ENCODE results near the gene WWTR1.

WWTR1 gene

DNA sequence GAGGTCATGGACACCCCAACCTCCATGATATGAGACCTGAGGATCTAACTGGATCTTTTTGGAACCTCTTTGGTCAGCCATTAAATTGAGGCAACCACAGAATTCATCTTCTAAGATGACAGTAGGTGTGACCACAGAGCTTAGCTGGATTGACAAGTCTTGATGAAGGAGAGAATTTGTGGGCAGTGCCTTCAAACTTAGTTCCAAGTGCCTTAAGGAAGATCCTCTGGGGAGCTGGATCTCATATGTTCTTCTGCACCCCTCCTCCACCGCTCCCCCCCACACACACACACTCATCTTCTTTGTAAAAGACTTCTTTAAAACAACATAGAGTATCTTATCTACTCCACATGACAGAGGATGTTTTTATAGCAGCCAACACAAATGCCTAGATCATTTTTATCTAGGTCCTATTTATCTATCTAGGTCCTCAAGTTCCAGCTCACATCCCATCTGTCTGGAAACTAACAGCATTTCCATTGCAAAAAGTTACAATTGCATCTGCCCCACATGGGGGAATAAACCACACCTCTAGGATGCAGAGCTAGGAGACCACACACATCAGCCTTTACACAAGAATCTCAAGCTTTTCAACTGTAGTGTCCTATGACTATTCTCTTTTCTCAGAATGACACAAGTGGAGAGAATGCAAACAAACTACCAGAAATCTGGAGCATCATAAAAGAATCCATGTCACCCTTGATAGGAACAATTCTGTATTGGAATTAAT, 37.4 kb downstream of the WWTR1 start:
- DNase-seq = peak; percentile 93

GRCh38 chr3:149619136-149619535, 38.7 kb downstream of the WWTR1 start:
- DNase-seq = no peak

- no peak for DNase-seq
These were observed 39.4 kb downstream of the WWTR1 start for GRCh38 chr3:149618151-149619123.

GRCh38 chr3:149615731-149616221, 42.0 kb downstream of the WWTR1 start:
- DNase-seq = no peak

DNA sequence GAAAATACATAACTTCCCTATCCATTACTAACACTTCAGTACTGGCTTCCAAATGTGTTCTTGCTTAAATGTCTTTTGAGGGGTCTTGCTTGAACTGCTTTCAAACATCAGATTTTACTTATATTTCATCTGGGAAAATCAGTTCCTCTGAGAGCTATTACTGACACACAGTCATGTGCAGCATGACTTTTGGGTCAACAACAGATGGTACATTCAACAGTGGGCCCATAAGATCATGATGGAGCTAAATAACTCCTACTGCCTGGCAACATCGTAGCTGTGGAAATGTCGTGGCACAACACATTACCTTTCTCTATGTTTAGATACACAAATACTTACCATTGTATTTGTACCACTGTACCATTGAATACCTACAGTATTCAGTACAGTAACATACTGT, 43.8 kb downstream of the WWTR1 start:
- DNase-seq = no peak

DNA sequence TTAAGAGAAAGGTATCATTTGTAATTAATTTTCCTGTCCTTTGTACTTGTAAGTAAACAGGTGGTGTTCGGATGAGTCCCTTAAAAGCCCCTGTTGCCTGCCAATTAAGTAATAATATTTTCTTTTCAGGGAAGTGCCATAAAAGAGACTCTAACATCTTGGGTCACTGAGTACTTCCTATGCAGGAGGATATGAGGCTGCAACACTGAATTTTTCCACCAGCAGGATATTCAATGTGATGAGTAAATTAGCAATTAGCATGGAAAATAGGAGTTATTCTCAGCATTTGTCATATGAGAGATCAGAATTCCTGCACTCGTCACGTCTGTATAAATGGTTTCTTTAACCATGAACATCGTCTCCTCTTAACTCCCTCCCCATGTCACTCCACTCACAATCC, 45.4 kb downstream of the WWTR1 start:
- DNase-seq = no peak

GRCh38 chr3:149611149-149611548, 46.7 kb downstream of the WWTR1 start:
- no peak for DNase-seq

DNA sequence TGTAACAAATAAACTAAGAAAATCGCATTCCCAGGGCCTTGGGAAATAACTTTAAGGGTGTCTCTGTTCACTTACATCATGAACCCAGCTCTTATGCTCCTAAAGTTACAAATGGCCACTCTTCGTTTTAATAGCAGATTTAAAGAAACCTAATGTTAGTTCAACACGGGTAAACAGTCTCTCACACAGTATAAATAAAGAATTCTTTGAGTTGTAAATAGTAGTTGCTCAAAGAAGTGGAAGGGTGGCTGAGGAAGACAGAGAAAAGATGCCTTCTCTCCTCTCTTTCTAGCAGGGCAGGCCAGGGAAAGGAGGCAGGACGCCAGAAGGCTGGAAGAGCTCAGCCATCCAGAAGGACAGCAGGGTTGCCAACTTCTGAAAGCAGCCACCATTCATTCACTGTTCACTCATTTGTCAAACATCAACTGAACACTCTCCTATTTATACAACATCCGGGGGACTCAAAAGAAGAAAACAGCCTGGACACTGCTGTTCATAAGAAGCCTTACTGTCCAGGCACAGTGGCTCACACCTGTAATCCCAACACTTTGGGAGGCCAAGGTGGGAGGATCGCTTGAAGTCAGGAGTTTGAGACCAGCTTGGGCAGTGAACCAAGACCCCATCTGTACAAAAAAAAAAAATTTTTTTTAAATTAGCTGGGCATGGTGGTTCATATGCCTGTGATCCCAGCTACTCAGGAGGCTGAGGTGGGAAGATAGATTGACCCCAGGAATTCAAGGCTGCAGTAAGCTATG, 47.3 kb downstream of the WWTR1 start:
- DNase-seq = no peak

DNA sequence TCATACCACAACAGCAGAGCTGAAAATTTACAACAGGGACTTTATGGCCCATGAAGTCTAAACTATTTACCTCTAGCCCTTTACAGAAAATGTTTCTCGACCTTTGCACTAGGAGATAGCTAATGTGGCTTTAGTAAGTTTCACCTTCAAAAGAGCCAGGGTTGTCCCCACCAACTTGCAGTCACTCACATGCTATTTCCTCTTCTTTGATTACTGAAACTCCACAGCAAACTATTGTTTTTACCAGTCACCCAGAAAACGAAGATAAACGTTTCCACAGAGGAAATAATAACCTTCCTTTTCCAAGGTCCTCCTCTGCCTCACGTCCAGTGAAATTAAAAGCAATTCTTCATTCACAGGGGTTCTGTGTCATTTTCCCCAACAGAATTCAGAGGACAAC, 48.2 kb downstream of the WWTR1 start:
- no peak for DNase-seq

DNA sequence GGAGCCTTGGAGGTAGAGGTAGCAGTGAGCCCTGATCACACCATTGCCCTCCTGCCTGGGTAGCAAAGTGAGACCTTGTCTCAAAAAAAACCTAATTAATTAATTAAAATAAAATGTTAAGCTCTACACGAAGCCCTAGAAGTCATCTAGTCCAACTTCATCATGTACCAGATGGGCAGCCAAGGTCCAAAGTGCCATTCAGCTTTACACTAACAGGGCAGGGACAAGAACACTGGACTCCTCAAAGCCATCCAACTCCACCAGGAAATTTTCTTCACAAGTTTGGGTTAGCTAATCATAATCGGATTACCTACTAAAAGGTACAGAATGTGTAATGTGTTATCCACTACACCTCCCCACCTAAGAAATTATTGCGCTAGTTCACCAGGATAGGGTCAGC, 48.8 kb downstream of the WWTR1 start:
- no peak for DNase-seq

DNA sequence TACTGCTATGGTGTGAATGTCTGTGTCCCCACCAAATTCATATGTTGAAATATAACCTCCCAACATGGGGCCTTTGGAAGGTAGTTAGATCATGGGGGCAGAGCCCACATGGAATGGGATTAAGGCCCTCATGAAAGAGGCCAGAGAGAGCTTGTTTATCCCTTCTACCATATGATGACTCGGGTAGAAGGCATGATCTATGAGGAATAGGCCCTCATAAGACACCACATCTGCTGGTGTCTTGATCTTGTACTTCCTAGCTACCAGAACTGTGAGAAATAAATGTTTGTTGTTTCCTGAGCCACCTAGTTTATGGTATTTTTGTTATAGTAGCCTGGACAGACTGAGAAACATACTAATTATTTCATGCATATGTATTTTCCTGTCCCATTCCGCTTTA, 51.9 kb downstream of the WWTR1 start:
- DNase-seq = peak; percentile 70

DNA sequence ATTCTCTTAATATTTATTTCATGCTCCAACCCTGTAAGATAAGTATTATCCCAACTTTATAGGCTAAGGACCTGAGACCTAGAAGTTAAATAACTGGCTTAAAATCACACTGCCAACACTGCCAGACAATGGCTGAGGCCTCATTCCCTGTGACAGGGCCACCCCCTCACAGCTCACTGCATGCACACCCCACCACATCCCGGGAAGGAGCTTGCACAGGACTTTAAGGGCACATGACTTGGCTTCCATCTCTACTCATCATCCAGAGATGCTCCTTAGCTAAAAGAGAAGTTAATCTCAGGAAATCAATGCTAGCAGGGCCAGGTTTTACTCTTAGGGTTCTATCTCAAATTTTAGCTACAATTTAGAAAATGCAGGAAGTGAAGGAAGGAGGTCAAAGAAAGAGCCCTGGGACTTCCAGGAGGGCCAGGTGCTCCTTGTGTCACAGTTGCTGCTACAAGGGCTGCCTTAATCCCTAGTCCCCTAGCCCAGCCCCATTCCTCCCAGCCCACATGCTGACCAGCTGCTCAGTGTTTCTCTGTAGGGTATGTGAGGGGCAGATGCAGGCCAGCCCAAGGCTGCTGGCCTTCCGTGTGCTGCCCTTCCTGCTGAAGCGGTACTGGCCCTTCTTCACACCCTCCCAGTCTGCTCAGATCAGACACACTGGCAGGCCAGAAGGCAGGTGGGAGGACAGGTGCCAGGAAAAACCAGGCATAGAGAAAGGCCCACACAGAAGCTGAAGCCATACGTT, 53.5 kb downstream of the WWTR1 start:
- DNase-seq = peak; percentile 35

- peak; percentile 81 for DNase-seq
These were observed 54.4 kb downstream of the WWTR1 start for GRCh38 chr3:149603126-149604074.

DNA sequence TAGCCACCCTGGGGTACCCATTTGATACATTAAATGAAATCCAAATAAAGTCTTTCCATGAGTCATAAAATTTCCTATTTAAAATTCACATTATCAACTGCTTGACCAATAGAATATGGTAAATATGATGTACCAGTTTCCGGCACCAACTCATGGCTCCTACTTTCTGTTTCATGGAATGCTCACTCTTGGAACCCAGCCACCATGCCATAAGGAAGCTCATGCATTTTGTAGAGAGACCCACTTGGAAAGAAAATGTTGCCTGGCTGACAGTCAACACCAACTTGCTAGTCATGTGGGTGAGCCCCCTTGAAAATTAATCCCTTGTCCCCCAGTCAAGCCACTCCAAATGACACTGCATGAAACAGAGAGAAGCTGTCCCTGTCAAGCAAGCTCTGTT, 57.2 kb downstream of the WWTR1 start:
- DNase-seq = no peak

DNA sequence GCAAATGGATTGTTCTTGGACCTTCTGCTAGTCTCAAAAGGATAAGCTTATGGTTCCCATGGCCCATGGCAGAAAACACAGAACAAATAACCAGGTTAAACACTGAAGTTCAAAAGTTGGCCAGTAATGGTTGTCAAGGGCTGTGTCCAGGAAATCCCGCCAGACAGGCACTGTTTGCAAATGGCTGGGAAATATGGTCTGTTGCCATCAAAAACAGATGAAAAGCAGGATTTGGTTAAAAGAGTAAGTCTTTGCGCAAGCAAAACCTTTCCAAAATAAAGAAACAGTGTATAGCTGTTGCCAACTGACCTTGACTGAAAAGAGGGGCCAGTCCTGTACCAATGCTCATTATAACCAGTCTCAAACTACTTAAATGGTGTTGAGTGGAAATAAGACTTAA, 58.6 kb downstream of the WWTR1 start:
- peak; percentile 34 for DNase-seq

GRCh38 chr3:149596134-149596770, 61.6 kb downstream of the WWTR1 start:
- DNase-seq = peak; percentile 43

DNA sequence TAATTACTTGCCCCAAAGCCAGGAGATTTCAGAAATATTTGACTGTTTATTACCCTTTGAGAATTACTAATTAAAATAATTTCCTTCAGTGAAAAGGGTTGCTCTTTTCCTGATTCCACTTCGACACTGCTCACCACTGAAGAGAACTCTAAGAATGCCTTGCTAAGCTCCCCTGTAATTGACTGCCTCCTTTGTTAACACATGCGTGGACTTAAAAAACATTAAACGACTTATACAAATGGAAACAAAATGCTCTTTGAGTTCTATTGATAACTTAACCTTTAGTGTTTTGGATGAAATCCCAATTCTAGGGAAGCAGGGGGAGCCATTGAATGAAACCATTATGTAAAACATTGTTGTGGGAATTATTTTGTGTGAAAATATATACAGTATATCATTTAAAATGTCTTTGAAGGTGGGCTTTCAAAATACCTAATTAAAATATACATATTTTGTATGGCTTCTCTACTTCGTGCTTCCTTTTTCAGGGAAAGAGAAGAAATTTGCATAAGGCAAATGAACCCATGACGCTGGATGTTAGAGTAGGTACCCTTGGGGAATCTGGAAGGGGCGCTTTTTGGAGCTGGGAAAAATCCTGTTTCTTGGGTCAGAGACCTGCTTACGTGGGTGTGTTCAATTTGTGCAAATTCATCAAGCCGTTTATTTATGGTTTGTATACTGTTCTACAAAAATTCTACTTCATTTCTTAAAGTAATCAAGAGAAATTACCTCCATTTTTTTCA, 64.2 kb downstream of the WWTR1 start:
- no peak for DNase-seq

- DNase-seq = no peak
These were observed 65.0 kb downstream of the WWTR1 start for GRCh38 chr3:149592758-149593240.

DNA sequence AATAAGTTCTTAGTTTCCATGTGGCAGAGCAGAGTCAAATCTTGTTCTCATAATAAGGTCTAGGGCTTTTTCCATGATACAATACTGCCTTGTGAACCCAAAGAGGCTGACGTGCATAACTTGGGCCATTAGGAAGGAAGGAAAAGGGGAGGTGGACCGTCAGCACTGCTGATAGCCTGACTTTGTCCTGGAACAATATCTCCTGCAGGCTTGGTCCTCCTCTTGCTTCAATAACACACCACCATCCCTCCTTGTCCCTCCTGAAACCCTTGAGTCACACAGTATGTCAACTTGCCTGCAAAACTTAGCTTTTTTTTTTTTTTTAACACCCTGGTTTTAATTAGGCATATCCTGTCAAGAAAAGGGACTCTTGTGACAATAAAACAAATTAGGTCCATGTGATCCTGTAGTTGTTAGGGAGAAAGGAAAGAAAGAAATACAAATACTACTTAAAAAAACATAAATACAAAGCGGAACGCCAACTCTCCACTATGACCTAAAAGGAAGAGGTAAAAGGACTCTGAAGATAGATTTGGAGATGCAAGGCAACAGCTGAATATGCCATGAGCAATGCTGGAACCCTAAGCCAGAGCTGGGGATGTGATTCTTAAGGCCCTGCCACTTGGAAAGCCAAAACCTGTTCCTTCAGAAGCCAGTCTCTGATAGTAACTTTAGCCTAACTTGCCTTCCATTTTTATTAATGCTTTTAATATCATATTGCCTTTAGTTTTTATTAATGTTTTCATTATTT, 67.0 kb downstream of the WWTR1 start:
- no peak for DNase-seq
